OCI-LY1 (cell line): Measurements from ENCODE around the gene IL1F10.

Experiments
- H2AFZ ChIP-seq: fragments of 200-600 bp; sonication (generic), shearing (Covaris generic); 2 replicates; pipeline ENCODE4 v1.6.0; 2014; ENCODE audit warnings: antibody characterized with exemption, mild to moderate bottlenecking, low read length
- H3F3A ChIP-seq: fragments of 200-600 bp; sonication (generic), shearing (Covaris generic); 2 replicates; pipeline ENCODE4 v1.6.0; 2014; ENCODE audit warnings: mild to moderate bottlenecking, antibody characterized with exemption, low read length, moderate library complexity; ENCODE audit not compliant: insufficient read depth
- H3K27ac ChIP-seq: fragments of 200-600 bp; sonication (generic); 2 replicates; pipeline ENCODE4 v1.5.1; 2014; ENCODE audit warnings: low read length, mixed run types, mild to moderate bottlenecking, low read depth; ENCODE audit not compliant: poor library complexity, severe bottlenecking
- H3K27me3 ChIP-seq: fragments of 200-600 bp; sonication (generic); 2 replicates; pipeline ENCODE4 v1.6.0; 2014; ENCODE audit warnings: antibody characterized with exemption, mild to moderate bottlenecking, low read length, moderate library complexity; ENCODE audit not compliant: insufficient read depth
- H3K36me3 ChIP-seq: fragments of 200-600 bp; sonication (generic); 2 replicates; pipeline ENCODE4 v1.6.1; 2014; ENCODE audit warnings: mild to moderate bottlenecking, antibody characterized with exemption, low read length, moderate library complexity, mixed read lengths; ENCODE audit not compliant: insufficient read depth
- H3K4me1 ChIP-seq: fragments of 200-600 bp; sonication (generic); 2 replicates; pipeline ENCODE4 v1.5.1; 2014; ENCODE audit warnings: mild to moderate bottlenecking, low read length, moderate library complexity; ENCODE audit not compliant: insufficient read depth, severe bottlenecking
- H3K4me2 ChIP-seq: fragments of 200-600 bp; sonication (generic), shearing (Covaris generic); 2 replicates; pipeline ENCODE4 v1.6.1; 2014; ENCODE audit warnings: low read length
- H3K4me3 ChIP-seq: fragments of 200-600 bp; sonication (generic); 2 replicates; pipeline ENCODE4 v1.5.1; 2014; ENCODE audit warnings: low read length, low read depth, mild to moderate bottlenecking, mixed read lengths; ENCODE audit not compliant: poor library complexity, severe bottlenecking
- H3K79me2 ChIP-seq: fragments of 200-600 bp; shearing (Covaris generic); 2 replicates; pipeline ENCODE4 v1.6.1; 2016; ENCODE audit warnings: mixed run types, low read length, mixed read lengths; ENCODE audit not compliant: insufficient read depth
- H3K9ac ChIP-seq: fragments of 200-600 bp; sonication (generic), shearing (Covaris generic); 2 replicates; pipeline ENCODE4 v1.6.1; 2014; ENCODE audit warnings: mild to moderate bottlenecking, low read length, mixed read lengths
- H3K9me2 ChIP-seq: fragments of 200-600 bp; sonication (generic), shearing (Covaris generic); 2 replicates; pipeline ENCODE4 v1.6.1; 2014; ENCODE audit warnings: low read depth, mild to moderate bottlenecking, low read length, mixed read lengths
- H3K9me3 ChIP-seq: fragments of 200-600 bp; shearing (Covaris generic); 2 replicates; pipeline ENCODE4 v1.6.1; 2014; ENCODE audit warnings: low read length, mixed read lengths
- H4K20me1 ChIP-seq: fragments of 200-600 bp; sonication (generic), shearing (Covaris generic); 2 replicates; pipeline ENCODE4 v1.6.0; 2016; ENCODE audit warnings: mild to moderate bottlenecking, low read length; ENCODE audit not compliant: insufficient read depth
- CTCF ChIP-seq: fragments of 200-600 bp; sonication (generic), shearing (Covaris generic); IDR thresholded peaks from 2 replicates; pipeline ENCODE4 v1.5.1; 2017; ENCODE audit warnings: mild to moderate bottlenecking, antibody characterized with exemption, low read length, moderate library complexity, mixed read lengths
- EZH2 ChIP-seq: fragments of 200-600 bp; sonication (generic), shearing (Covaris generic); IDR thresholded peaks from 2 replicates; pipeline ENCODE4 v1.8.0; 2017; ENCODE audit warnings: borderline replicate concordance, mixed run types, mild to moderate bottlenecking, antibody characterized with exemption, low read length, moderate library complexity, mixed read lengths

Gene IL1F10

GRCh38 chr2:113111121-113111520 is 43.4 kb downstream of the IL1F10 start:
- Histone ChIP-seq H4K20me1 (no peaks in the 10 kb centered on the region), H3K79me2 (no peaks in the 10 kb centered on the region), H3K36me3 (no peaks in the 10 kb centered on the region), H3K4me2 (no peak overlapping the region), H3K4me3 (no peak overlapping the region), H3F3A (no peaks in the 10 kb centered on the region), H3K9me2 (no peaks in the 10 kb centered on the region), H3K27me3 (no peaks in the 10 kb centered on the region), H3K9me3 (no peaks in the 10 kb centered on the region), H3K27ac (no peak overlapping the region), H2AFZ (no peak overlapping the region), H3K9ac (no peak overlapping the region), H3K4me1 (peaks cover 3% of the 10 kb centered on the region)
- no peak for TF ChIP-seq EZH2
- no peak for TF ChIP-seq CTCF

GRCh38 chr2:113111823-113112287 is 44.1 kb downstream of the IL1F10 start:
- Histone ChIP-seq H3K27me3 (no peaks in the 10 kb centered on the region), H2AFZ (no peak overlapping the region), H3K79me2 (no peaks in the 10 kb centered on the region), H3K9me2 (no peaks in the 10 kb centered on the region), H3K4me1 (peaks cover 7% of the 10 kb centered on the region), H3K27ac (no peak overlapping the region), H3F3A (no peaks in the 10 kb centered on the region), H3K4me3 (no peak overlapping the region), H3K4me2 (no peak overlapping the region), H3K9ac (no peak overlapping the region), H3K36me3 (no peaks in the 10 kb centered on the region), H3K9me3 (no peaks in the 10 kb centered on the region), H4K20me1 (no peaks in the 10 kb centered on the region)
- TF ChIP-seq EZH2 (no peak), CTCF (no peak)

GRCh38 chr2:113112441-113112840 is 44.7 kb downstream of the IL1F10 start:
- Histone ChIP-seq H3K9me3 (no peaks in the 10 kb centered on the region), H3K4me1 (peaks cover 7% of the 10 kb centered on the region), H2AFZ (no peak overlapping the region), H3K27ac (no peak overlapping the region), H4K20me1 (no peaks in the 10 kb centered on the region), H3K27me3 (no peaks in the 10 kb centered on the region), H3K36me3 (no peaks in the 10 kb centered on the region), H3K9me2 (no peaks in the 10 kb centered on the region), H3F3A (no peaks in the 10 kb centered on the region), H3K4me2 (no peak overlapping the region), H3K79me2 (no peaks in the 10 kb centered on the region), H3K4me3 (no peak overlapping the region), H3K9ac (no peak overlapping the region)
- TF ChIP-seq CTCF (no peak), EZH2 (no peak)
